Osteocyte (in vitro differentiated cells): Measurements from ENCODE around the gene CFAP206. TPM values are rescaled to one million over a fixed set of nuclear protein-coding genes. Genes with fewer than 3 reads are reported as not detected.

Source experiments
- DNase-seq: peaks from one replicate; pipeline ENCODE4 v3.0.0; 2021; ENCODE audit warnings: mixed read lengths; ENCODE audit not compliant: unreplicated experiment; ENCODE audit errors: extremely low spot score
- H3K27ac Mint-ChIP-seq: one replicate; pipeline ENCODE4 v1.8.0; 2021; ENCODE audit warnings: mild to moderate bottlenecking, mixed read lengths; ENCODE audit not compliant: unreplicated experiment
- H3K27me3 Mint-ChIP-seq: one replicate; pipeline ENCODE4 v1.8.0; 2021; ENCODE audit warnings: mixed read lengths; ENCODE audit not compliant: unreplicated experiment
- H3K36me3 Mint-ChIP-seq: one replicate; pipeline ENCODE4 v1.8.0; 2021; ENCODE audit warnings: mixed read lengths; ENCODE audit not compliant: unreplicated experiment
- H3K4me1 Mint-ChIP-seq: one replicate; pipeline ENCODE4 v1.8.0; 2021; ENCODE audit warnings: mixed read lengths; ENCODE audit not compliant: unreplicated experiment
- H3K4me3 Mint-ChIP-seq: one replicate; pipeline ENCODE4 v1.8.0; 2021; ENCODE audit warnings: mild to moderate bottlenecking, moderate library complexity, mixed read lengths; ENCODE audit not compliant: unreplicated experiment
- H3K9me3 Mint-ChIP-seq: one replicate; pipeline ENCODE4 v1.8.0; 2021; ENCODE audit warnings: mixed read lengths; ENCODE audit not compliant: unreplicated experiment
- CTCF ChIP-seq: fragments of 200-600 bp; sonication (generic); IDR thresholded peaks from 2 replicates; pipeline ENCODE4 v1.5.0; 2021; ENCODE audit warnings: antibody characterized with exemption, mild to moderate bottlenecking, moderate library complexity
- total RNA-seq: library from RNA; stranded (reverse); gene quantifications from 2 replicates; pipeline ENCODE4 v1.2.1, GENCODE V29; 2021

Gene CFAP206
- total RNA-seq, 1 donor from 2014 or later = 0.30 TPM

- no peak for DNase-seq
- Mint-ChIP-seq H3K4me3 (no peak overlapping the region), H3K36me3 (no peaks in the 10 kb centered on the region), H3K4me1 (no peaks in the 10 kb centered on the region), H3K27ac (no peak overlapping the region), H3K27me3 (no peaks in the 10 kb centered on the region), H3K9me3 (no peaks in the 10 kb centered on the region)
- TF ChIP-seq CTCF = no peak
Observed at GRCh38 chr6:87384038-87384437, 23.7 kb upstream of the CFAP206 start.

GRCh38 chr6:87384449-87384848 is 23.3 kb upstream of the CFAP206 start:
- no peaks in the 10 kb centered on the region for H3K36me3 Mint-ChIP-seq
- H3K9me3 Mint-ChIP-seq = no peaks in the 10 kb centered on the region
- no peak for DNase-seq
- no peaks in the 10 kb centered on the region for H3K4me1 Mint-ChIP-seq
- H3K27ac Mint-ChIP-seq = no peak overlapping the region
- no peaks in the 10 kb centered on the region for H3K27me3 Mint-ChIP-seq
- no peak for TF ChIP-seq CTCF
- no peak overlapping the region for H3K4me3 Mint-ChIP-seq

DNA sequence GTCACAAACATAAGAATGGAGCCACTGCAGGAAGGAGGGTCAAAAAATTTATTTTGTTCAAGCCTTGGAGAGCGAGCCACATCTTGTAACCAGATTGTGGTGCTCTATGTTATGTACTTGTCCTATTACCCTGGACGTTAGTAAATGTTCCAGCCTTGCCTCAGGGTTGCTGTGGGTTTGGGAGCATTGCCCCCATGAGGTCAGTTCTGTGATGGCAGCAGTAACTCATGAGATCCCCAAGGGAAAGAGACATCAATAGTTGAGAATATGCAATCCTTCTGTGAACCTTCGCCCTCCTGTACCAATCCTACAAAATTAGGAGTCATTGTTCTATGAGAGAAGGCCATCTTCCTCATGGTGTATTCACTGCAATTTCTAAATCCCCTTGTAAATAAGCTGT is 16.4 kb upstream of the CFAP206 start:
- H3K4me1 Mint-ChIP-seq = no peaks in the 10 kb centered on the region
- no peak for DNase-seq
- no peak overlapping the region for H3K27ac Mint-ChIP-seq
- no peaks in the 10 kb centered on the region for H3K36me3 Mint-ChIP-seq
- H3K27me3 Mint-ChIP-seq = no peaks in the 10 kb centered on the region
- H3K9me3 Mint-ChIP-seq = no peaks in the 10 kb centered on the region
- peak; percentile 37 for TF ChIP-seq CTCF
- no peak overlapping the region for H3K4me3 Mint-ChIP-seq

- TF ChIP-seq CTCF = peak; percentile 78
- DNase-seq = no peak
- Mint-ChIP-seq H3K27ac (no peak overlapping the region), H3K9me3 (no peaks in the 10 kb centered on the region), H3K36me3 (no peaks in the 10 kb centered on the region), H3K4me3 (no peak overlapping the region), H3K4me1 (no peaks in the 10 kb centered on the region), H3K27me3 (no peaks in the 10 kb centered on the region)
Observed at GRCh38 chr6:87393026-87393622, 14.6 kb upstream of the CFAP206 start.

- Mint-ChIP-seq H3K27ac (no peak overlapping the region), H3K27me3 (peaks cover 8% of the 10 kb centered on the region), H3K36me3 (no peaks in the 10 kb centered on the region), H3K4me3 (no peak overlapping the region), H3K4me1 (no peaks in the 10 kb centered on the region), H3K9me3 (no peaks in the 10 kb centered on the region)
- no peak for DNase-seq
- TF ChIP-seq CTCF = no peak
Observed at GRCh38 chr6:87395431-87395830, 12.3 kb upstream of the CFAP206 start.
